Subcutaneous abdominal adipose tissue (tissue), 5 donors: ENCODE results near the gene BNIP2.

Experiments
- H3K27ac ChIP-seq: one replicate; pipeline ENCODE4 v1.7.0; 2013; ENCODE audit warnings: low read depth, mild to moderate bottlenecking, inconsistent platforms, low read length, moderate library complexity
- H3K27me3 ChIP-seq, 5 donors: one replicate each; pipeline ENCODE4 v1.7.0; 2013; ENCODE audit warnings: low read length in 5 of 5, inconsistent platforms in 1 of 5; ENCODE audit not compliant: control insufficient read depth in 5 of 5, insufficient read depth in 4 of 5
- H3K36me3 ChIP-seq, 5 donors: one replicate each; pipeline ENCODE4 v1.7.0; 2013; ENCODE audit warnings: low read length in 5 of 5; ENCODE audit not compliant: control insufficient read depth in 5 of 5, insufficient read depth in 5 of 5
- H3K4me1 ChIP-seq, 5 donors: one replicate each; pipeline ENCODE4 v1.7.0; 2013; ENCODE audit warnings: low read length in 5 of 5, mild to moderate bottlenecking in 3 of 5, moderate library complexity in 1 of 5; ENCODE audit not compliant: control insufficient read depth in 5 of 5, insufficient read depth in 5 of 5
- H3K4me3 ChIP-seq, 5 donors: one replicate each; pipeline ENCODE4 v1.7.0; 2013; ENCODE audit warnings: low read length in 5 of 5, low read depth in 1 of 5
- H3K9ac ChIP-seq, 5 donors: one replicate each; pipeline ENCODE4 v1.7.0; 2013; ENCODE audit warnings: low read length in 5 of 5, mild to moderate bottlenecking in 4 of 5, moderate library complexity in 3 of 5
- H3K9me3 ChIP-seq, 5 donors: one replicate each; pipeline ENCODE4 v1.7.0; 2013; ENCODE audit warnings: low read length in 5 of 5; ENCODE audit not compliant: control insufficient read depth in 5 of 5
- donor health status: healthy.
- donor health status: healthy.
- donor health status: healthy.
- donor health status: healthy.
- donor health status: healthy.

The BNIP2 gene

GRCh38 chr15:59614153-59614552 lies 75.0 kb downstream of the BNIP2 start:
- H3K27ac ChIP-seq, result no peak overlapping the region
- H3K36me3 ChIP-seq, result no peaks in the 10 kb centered on the region
- H3K27me3 ChIP-seq, result peaks cover 0 to 23% (median 13%) of the 10 kb centered on the region in 5 donors
- peaks cover 0 to 7% (median 0%) of the 10 kb centered on the region in 5 donors for H3K9me3 ChIP-seq
- peaks cover 0 to 7% (median 0%) of the 10 kb centered on the region in 5 donors for H3K4me1 ChIP-seq
- H3K9ac ChIP-seq, result no peak overlapping the region
- no peak overlapping the region for H3K4me3 ChIP-seq

DNA sequence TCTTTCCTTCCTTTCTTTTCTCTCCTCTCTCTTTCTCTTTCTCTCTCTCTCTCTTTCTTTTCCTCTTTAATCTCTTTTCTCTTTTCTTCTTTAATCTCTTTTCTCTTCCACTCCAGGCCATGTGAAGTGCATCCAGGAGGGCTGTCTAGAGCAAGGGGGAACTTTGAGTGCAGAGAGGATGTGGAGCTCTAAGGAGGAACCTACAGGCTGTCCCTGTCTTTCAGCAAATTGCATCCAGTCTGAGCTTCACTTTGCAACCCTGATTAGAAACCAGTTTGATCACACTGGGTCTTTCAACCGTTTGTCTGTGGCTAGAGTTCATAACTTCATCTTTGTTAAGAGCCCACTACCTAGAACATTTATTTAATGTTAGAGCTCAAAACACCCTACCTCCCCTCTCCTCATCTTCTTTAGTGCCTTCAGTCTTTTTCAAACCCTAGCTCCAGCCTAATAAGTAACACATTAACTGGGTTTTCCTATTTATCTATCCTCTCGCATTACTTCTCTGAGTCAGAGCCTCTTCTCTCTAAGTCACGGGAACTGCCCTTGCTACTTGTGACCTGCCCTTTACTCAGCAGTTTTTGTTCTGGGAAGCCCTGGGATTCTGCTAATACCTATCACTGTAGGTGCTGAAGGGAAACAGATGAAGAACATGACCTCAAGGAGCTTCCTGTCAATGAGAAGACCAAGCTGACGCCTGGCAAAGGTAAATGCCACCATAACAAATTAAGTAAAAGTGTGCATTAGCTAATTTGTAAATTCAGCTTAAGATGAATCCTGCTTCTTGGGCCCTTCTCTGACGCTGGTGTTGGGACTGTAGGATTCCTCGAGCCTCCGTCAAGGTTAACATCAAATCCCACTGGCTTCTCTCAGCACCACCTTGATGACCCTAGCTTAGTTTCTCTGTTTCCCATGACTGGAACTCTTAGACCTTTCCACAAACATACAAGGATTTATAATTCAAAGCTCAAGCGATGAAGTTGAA lies 77.6 kb downstream of the BNIP2 start, which contains the start of gene GCNT3:
TSS of gene GCNT3 (plus strand) at position 508 of the 985 bp plus-strand sequence. CDS start 6,456 bp downstream, outside the sequence.
- Histone ChIP-seq H3K4me3 (no peak within 1 kb of the TSS), H3K27ac (no peak within 1 kb of the TSS), H3K27me3 (peaks cover 0 to 10% (median 5%) of the 10 kb centered on the region in 5 donors), H3K9ac (no peak within 1 kb of the TSS), H3K4me1 (peaks cover 0 to 7% (median 0%) of the 10 kb centered on the region in 5 donors), H3K36me3 (no peaks in the 10 kb centered on the region), H3K9me3 (peaks cover 0 to 7% (median 0%) of the 10 kb centered on the region in 5 donors)

DNA sequence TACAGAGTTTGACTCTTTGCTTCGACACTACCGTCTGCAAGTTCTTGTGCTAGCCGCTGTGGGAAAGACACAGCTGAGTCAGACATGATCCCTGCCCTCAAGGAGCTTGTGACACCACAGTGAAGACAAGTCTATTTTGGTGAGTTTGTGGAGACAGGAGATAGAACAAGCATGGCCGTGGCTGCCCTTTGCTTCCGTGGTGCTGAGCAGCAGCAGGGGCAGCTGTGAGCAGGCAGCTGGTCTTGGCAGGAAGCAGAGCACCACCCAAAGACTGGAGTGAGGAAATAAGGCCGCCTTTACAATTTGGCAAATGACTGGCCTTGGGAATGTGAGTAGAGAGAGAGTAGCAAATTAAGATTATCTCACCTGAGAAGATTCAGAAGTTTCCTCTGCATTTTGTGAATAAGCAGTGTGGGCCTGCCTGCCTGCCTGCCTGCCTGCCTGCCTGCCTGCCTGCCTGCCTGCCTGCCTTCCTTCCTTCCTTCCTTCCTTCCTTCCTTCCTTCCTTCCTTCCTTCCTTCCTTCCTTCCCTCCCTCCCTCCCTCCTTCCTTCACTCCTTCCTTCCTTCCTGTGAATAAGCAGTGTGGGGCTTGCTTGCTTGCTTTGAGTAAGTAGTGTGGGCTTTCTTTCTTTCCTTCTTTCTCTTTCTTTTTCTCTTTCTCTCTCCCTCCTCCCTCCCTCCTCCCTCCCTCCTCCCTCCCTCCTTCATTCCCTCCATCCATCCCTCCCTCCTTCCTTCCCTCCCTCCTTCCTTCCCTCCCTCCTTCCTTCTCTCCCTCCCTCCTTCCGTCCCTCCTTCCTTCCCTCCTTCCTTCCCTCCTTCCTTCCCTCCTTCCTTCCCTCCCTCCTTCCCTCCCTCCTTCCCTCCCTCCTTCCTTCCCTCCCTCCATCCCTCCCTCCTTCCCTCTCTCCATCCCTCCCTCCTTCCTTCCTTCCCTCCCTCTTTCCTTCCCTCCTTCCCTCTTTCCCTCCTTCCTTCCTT lies 79.1 kb downstream of the BNIP2 start:
- no peak overlapping the region for H3K9ac ChIP-seq
- peaks cover 0 to 3% (median 0%) of the 10 kb centered on the region in 5 donors for H3K4me1 ChIP-seq
- H3K4me3 ChIP-seq, result no peak overlapping the region
- H3K27ac ChIP-seq, result no peak overlapping the region
- no peaks in the 10 kb centered on the region for H3K36me3 ChIP-seq
- peaks cover 0 to 6% (median 5%) of the 10 kb centered on the region in 5 donors for H3K27me3 ChIP-seq
- peaks cover 0 to 7% (median 0%) of the 10 kb centered on the region in 5 donors for H3K9me3 ChIP-seq
